ENCODE data around the gene STN1. TPM values are rescaled to one million over a fixed set of nuclear protein-coding genes. Genes with fewer than 3 reads are reported as not detected.

The STN1 gene
- total and polyA plus RNA-seq, 2 of the 4 experiments (the other 2 are of a cell fraction) = 17.8 to 32.3 TPM

- H2BK20ac ChIP-seq (ENCODE audit: low read depth, low read length) = no peak overlapping the region
- no peak overlapping the region for H2BK5ac ChIP-seq (ENCODE audit: low read depth, low read length, poor library complexity, severe bottlenecking)
- H4K5ac ChIP-seq (ENCODE audit: low read depth, low read length) = no peak overlapping the region
- H3K9ac ChIP-seq (ENCODE audit: low read depth, low read length) = no peak overlapping the region
- peaks cover 24% of the 10 kb centered on the region for H3K9me1 ChIP-seq (ENCODE audit: insufficient read depth, low read length)
- H3K4me3 ChIP-seq (ENCODE audit: insufficient read depth, low read depth, low read length) = peak overlapping the region; percentile 92
- ATAC-seq (ENCODE audit: low read depth) (no peak), DNase-seq (no peak)
- peak overlapping the region; percentile 42 for H3K14ac ChIP-seq (replicated peaks; ENCODE audit: low read depth, low read length)
- H3K27me3 ChIP-seq (ENCODE audit: control insufficient read depth, insufficient read depth, low read length) = no peaks in the 10 kb centered on the region
- no TSS peak for BruUV-seq (replicated peaks)
- H2BK15ac ChIP-seq (ENCODE audit: low read depth, low read length) = no peak overlapping the region; the same call in 2 of the 3 replicates
- H3K23ac ChIP-seq (ENCODE audit: low read depth, low read length) = peak overlapping the region; percentile 33
- dilution Hi-C loops (cut with HindIII; ENCODE audit: low sequenced_read_pairs, unreplicated experiment) (loop anchor here (25.0 kb wide), 1 partner anchor 141 kb away; no protein-coding TSS in a partner anchor), intact Hi-C loops (cut with micrococcal nuclease) (loop anchor here (5.0 kb wide), 1 partner anchor 81 kb away; no protein-coding TSS in a partner anchor), in situ Hi-C loops (cut with MboI; ENCODE audit: low sequenced_read_pairs) (loop anchor here (10.0 kb wide), 1 partner anchor 259 kb away; no protein-coding TSS in a partner anchor)
- H2AK5ac ChIP-seq (ENCODE audit: low read depth, low read length) = peak overlapping the region; percentile 68; the same call in 1 of the 2 replicates
- no peak overlapping the region for H3K18ac ChIP-seq (ENCODE audit: low read depth, low read length)
- no peak overlapping the region; a peak in 1 of 4 replicates for H4K8ac ChIP-seq (ENCODE audit: low read depth in 2 of 2, low read length in 2 of 2)
- H4K91ac ChIP-seq (ENCODE audit: insufficient read depth, low read depth, low read length) = 0 out of 2 replicates have a peak overlapping the region, but pooled peaks have one; percentile 25
- peaks cover 12 to 56% of the 10 kb centered on the region in 2 experiments; a peak in 3 of 4 replicates for H3K79me1 ChIP-seq (ENCODE audit: low read depth in 1 of 2, low read length in 2 of 2)
- POLR2A ChIA-PET (ENCODE audit: unreplicated experiment) = no interaction called here
- 51% methylated on average over 6 of the region's 9 CpGs; no CpG with 5 or more reads in 1 of the 2 experiments for WGBS, 2 experiments (ENCODE audit: extremely low coverage in 2 of 2, insufficient read length in 1 of 2)
- H3K4me1 ChIP-seq (ENCODE audit: control insufficient read depth, insufficient read depth, low read length) = peaks cover 38% of the 10 kb centered on the region
- H3K9me3 ChIP-seq (ENCODE audit: control insufficient read depth, insufficient read depth, low read length) = no peaks in the 10 kb centered on the region
- H2BK120ac ChIP-seq (ENCODE audit: low read depth, low read length) = peak overlapping the region; percentile 44; the same call in 1 of the 2 replicates
- H4K20me1 ChIP-seq (ENCODE audit: insufficient read depth, low read length) = peaks cover 13% of the 10 kb centered on the region; the same call in 1 of the 2 replicates
- CTCF ChIA-PET = interaction anchor here (0.9 to 1.9 kb wide), 7 partner anchors 35 to 168 kb away, joined by 3 to 6 read pairs (median 3); no protein-coding TSS in a partner anchor
- H3K27ac ChIP-seq (ENCODE audit: insufficient read depth, low read length) = no peak overlapping the region
- H3K4me2 ChIP-seq (ENCODE audit: low read depth, low read length) = peak overlapping the region; percentile 85
- no peaks in the 10 kb centered on the region for H3K36me3 ChIP-seq (ENCODE audit: control insufficient read depth, insufficient read depth, low read length)
- peak overlapping the region; percentile 29 for H2AK9ac ChIP-seq (replicated peaks; ENCODE audit: low read depth, low read length, poor library complexity)
- peak overlapping the region; percentile 90 for H2AFZ ChIP-seq (replicated peaks; ENCODE audit: low read length, poor library complexity)
- H3K4ac ChIP-seq (ENCODE audit: low read depth, low read length) = peak overlapping the region; percentile 42; the same call in 1 of the 2 replicates
- no peak overlapping the region for H3K56ac ChIP-seq (ENCODE audit: extremely low read depth, insufficient read depth, low read length)
- TF ChIP-seq, protein P1, sequence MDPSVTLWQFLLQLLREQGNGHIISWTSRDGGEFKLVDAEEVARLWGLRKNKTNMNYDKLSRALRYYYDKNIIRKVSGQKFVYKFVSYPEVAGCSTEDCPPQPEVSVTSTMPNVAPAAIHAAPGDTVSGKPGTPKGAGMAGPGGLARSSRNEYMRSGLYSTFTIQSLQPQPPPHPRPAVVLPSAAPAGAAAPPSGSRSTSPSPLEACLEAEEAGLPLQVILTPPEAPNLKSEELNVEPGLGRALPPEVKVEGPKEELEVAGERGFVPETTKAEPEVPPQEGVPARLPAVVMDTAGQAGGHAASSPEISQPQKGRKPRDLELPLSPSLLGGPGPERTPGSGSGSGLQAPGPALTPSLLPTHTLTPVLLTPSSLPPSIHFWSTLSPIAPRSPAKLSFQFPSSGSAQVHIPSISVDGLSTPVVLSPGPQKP (IDR thresholded peaks at IDR 0.05; ENCODE audit: borderline replicate concordance, low read depth, low read length) = no peak
- TF ChIP-seq MAFK (IDR thresholded peaks at IDR 0.05; ENCODE audit: low read depth, low read length) (no peak), NFE2L2 (IDR thresholded peaks at IDR 0.05; ENCODE audit: low read depth, low read length) (no peak), FOS (IDR thresholded peaks at IDR 0.05; ENCODE audit: low read depth, low read length) (no peak), RCOR1 (IDR thresholded peaks at IDR 0.05; ENCODE audit: insufficient replicate concordance, low read length) (no peak), RFX5 (IDR thresholded peaks at IDR 0.05; ENCODE audit: low read depth, low read length) (no peak), RAD21 (IDR thresholded peaks at IDR 0.05; ENCODE audit: low read length) (no peak), POLR2A (IDR thresholded peaks at IDR 0.05; ENCODE audit: low read depth, low read length) (no peak), MAZ (IDR thresholded peaks at IDR 0.05; ENCODE audit: borderline replicate concordance, low read depth, low read length) (no peak), CHD1 (IDR thresholded peaks at IDR 0.05; ENCODE audit: low read depth, low read length) (no peak), MXI1 (IDR thresholded peaks at IDR 0.05; ENCODE audit: borderline replicate concordance, low read depth, low read length) (no peak)
- TF ChIP-seq, protein P2, sequence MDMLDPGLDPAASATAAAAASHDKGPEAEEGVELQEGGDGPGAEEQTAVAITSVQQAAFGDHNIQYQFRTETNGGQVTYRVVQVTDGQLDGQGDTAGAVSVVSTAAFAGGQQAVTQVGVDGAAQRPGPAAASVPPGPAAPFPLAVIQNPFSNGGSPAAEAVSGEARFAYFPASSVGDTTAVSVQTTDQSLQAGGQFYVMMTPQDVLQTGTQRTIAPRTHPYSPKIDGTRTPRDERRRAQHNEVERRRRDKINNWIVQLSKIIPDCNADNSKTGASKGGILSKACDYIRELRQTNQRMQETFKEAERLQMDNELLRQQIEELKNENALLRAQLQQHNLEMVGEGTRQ (IDR thresholded peaks at IDR 0.05; ENCODE audit: low read depth, low read length) = no peak
- TF ChIP-seq, protein P3, sequence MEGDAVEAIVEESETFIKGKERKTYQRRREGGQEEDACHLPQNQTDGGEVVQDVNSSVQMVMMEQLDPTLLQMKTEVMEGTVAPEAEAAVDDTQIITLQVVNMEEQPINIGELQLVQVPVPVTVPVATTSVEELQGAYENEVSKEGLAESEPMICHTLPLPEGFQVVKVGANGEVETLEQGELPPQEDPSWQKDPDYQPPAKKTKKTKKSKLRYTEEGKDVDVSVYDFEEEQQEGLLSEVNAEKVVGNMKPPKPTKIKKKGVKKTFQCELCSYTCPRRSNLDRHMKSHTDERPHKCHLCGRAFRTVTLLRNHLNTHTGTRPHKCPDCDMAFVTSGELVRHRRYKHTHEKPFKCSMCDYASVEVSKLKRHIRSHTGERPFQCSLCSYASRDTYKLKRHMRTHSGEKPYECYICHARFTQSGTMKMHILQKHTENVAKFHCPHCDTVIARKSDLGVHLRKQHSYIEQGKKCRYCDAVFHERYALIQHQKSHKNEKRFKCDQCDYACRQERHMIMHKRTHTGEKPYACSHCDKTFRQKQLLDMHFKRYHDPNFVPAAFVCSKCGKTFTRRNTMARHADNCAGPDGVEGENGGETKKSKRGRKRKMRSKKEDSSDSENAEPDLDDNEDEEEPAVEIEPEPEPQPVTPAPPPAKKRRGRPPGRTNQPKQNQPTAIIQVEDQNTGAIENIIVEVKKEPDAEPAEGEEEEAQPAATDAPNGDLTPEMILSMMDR (conservative IDR thresholded peaks at IDR 0.05; ENCODE audit: low read depth, low read length) = no peak
Observed at GRCh38 chr10:103853428-103854264, 64.3 kb downstream of the STN1 start.

All from IMR-90 (cell line).